GM12874 (cell line): ENCODE results near the gene SCIN.

ENCODE experiments used
- TF ChIP-seq, protein P1 (sequence below): IDR thresholded peaks from 2 replicates; pipeline ENCODE4 v1.5.1; 2011; ENCODE audit warnings: low read depth, mild to moderate bottlenecking, control low read depth, low read length, moderate library complexity; ENCODE audit not compliant: insufficient read depth

The SCIN gene

GRCh38 chr7:12685550-12685949 lies 115.0 kb downstream of the SCIN start:
- TF ChIP-seq, protein P1, sequence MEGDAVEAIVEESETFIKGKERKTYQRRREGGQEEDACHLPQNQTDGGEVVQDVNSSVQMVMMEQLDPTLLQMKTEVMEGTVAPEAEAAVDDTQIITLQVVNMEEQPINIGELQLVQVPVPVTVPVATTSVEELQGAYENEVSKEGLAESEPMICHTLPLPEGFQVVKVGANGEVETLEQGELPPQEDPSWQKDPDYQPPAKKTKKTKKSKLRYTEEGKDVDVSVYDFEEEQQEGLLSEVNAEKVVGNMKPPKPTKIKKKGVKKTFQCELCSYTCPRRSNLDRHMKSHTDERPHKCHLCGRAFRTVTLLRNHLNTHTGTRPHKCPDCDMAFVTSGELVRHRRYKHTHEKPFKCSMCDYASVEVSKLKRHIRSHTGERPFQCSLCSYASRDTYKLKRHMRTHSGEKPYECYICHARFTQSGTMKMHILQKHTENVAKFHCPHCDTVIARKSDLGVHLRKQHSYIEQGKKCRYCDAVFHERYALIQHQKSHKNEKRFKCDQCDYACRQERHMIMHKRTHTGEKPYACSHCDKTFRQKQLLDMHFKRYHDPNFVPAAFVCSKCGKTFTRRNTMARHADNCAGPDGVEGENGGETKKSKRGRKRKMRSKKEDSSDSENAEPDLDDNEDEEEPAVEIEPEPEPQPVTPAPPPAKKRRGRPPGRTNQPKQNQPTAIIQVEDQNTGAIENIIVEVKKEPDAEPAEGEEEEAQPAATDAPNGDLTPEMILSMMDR: 0 out of 2 replicates have a peak, but pooled peaks have one; percentile 24

- TF ChIP-seq, protein P1: peak; percentile 97
These were observed 115.8 kb downstream of the SCIN start for GRCh38 chr7:12686234-12686890.

GRCh38 chr7:12686891-12687717 lies 116.6 kb downstream of the SCIN start, which contains the start of gene ARL4A:
ARL4A (plus strand) TSS chr7:12687633; CDS start chr7:12688255, 622 bp downstream.
- TF ChIP-seq, protein P1: no peak

DNA sequence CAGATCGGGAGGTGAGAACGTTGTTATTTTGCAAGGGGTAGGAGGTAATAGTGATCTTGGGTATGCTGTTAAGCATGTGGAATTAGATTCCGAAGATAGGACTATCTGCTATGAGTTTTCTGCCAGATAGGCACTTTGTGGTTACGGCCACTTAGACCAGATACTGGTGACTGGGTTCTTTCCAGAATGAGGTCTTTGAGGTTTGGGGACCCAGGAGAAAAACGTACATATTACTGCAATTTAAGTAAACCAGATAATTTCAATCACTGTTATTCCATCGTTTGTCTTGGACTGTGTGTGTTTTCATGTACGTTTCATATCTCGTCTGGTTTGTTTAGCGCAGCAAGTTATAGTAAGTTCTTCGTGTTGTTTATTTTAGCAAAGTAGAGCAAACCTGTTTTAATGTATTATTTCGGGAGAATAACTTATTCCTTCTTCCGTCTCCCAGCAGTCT lies 117.2 kb downstream of the SCIN start:
- TF ChIP-seq, protein P1: no peak

DNA sequence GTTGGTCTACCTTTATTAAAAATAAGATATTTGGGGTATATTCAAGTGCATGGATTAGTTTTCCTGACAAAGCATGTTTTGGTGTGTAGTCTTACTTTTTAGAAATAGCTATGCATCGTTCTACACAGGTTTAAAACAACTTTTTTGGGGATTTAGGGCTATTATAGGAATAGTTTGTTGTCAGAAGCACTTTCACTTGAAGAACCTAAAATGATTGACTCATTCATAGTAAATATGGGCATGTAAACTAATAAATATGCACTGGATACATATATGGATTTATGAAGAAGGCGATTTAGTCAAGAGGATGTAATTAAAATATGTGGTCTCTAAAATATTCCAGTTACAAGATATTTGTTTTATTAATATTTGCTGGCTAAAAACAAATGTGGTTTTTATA lies 118.9 kb downstream of the SCIN start:
- TF ChIP-seq, protein P1: no peak

DNA sequence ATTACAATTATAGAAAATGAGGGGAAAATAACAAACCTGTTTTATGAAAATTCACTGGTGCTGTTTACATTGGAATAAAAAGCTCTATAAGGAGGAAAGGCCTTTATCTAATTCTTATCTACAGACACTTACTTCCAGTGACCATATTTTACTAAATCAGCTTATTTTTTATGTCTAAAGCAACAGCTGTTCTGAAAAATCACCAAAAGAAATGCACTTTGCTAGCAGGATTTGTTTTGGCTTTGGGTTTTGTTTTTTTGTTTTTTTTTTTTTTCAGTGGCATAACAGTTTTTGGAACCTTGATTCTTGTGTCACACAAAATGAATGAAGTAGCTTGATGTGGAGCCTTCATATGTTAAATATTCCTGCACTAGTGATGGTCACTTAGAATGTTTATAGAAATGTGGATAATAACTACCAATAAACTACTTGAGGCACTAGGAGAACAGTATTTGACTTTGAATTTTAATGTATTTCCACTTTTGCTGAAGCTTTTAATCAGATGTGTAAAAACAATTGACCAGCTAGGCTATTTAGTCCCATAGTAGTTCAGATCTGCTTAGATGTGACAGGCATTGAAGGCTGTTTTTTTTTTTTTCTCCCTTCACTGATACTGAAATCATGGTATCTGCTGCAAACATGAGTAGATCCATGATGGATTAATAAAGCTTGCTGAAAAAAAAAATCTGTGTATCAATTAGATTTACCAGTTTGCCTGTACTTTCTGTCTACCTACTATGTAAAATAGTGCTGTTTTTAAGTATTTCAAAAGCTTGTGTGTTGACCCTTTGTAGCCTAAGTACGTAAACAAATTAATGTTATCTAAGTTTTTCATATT lies 119.7 kb downstream of the SCIN start:
- TF ChIP-seq, protein P1: no peak

- TF ChIP-seq, protein P1: no peak
These were observed 121.5 kb downstream of the SCIN start for GRCh38 chr7:12692035-12692434.
